Measurements from ENCODE around the gene ABCC1. TPM values are rescaled to one million over a fixed set of nuclear protein-coding genes. Genes with fewer than 3 reads are reported as not detected.

ABCC1 gene
- total RNA-seq, 1 donor from 2014 or later, result 53.7 TPM

- peaks cover 6% of the 10 kb centered on the region for H3K4me1 Mint-ChIP-seq (ENCODE audit: unreplicated experiment)
- H3K27ac Mint-ChIP-seq, result peak overlapping the region; percentile 83
- no peak overlapping the region for H3K4me3 Mint-ChIP-seq
- no peak for TF ChIP-seq CTCF (conservative IDR thresholded peaks at IDR 0.05)
- no peaks in the 10 kb centered on the region for H3K9me3 Mint-ChIP-seq
- no peaks in the 10 kb centered on the region for H3K27me3 Mint-ChIP-seq
- peaks cover 13% of the 10 kb centered on the region for H3K36me3 Mint-ChIP-seq
- no peak for DNase-seq (ENCODE audit: extremely low spot score, unreplicated experiment)
Observed at GRCh38 chr16:16015849-16016248, 66.4 kb downstream of the ABCC1 start.

- Mint-ChIP-seq H3K27ac (peak overlapping the region; percentile 7), H3K4me1 (ENCODE audit: unreplicated experiment) (peaks cover 9% of the 10 kb centered on the region)
Observed at GRCh38 chr16:16016388-16016964, 67.1 kb downstream of the ABCC1 start.

GRCh38 chr16:16017812-16018211, 68.4 kb downstream of the ABCC1 start:
- Mint-ChIP-seq H3K4me1 (ENCODE audit: unreplicated experiment) (peaks cover 22% of the 10 kb centered on the region), H3K27ac (peak overlapping the region; percentile 61), H3K27me3 (no peaks in the 10 kb centered on the region), H3K36me3 (peaks cover 13% of the 10 kb centered on the region), H3K9me3 (no peaks in the 10 kb centered on the region), H3K4me3 (no peak overlapping the region)
- no peak for DNase-seq (ENCODE audit: extremely low spot score, unreplicated experiment)
- no peak for TF ChIP-seq CTCF (conservative IDR thresholded peaks at IDR 0.05)

More at GRCh38 chr16:16016388-16016964, 67.1 kb downstream of the ABCC1 start:
- H3K9me3 Mint-ChIP-seq, result no peaks in the 10 kb centered on the region
- no peak for DNase-seq (ENCODE audit: extremely low spot score, unreplicated experiment)
- no peaks in the 10 kb centered on the region for H3K27me3 Mint-ChIP-seq
- H3K4me3 Mint-ChIP-seq, result no peak overlapping the region
- peaks cover 13% of the 10 kb centered on the region for H3K36me3 Mint-ChIP-seq
- no peak for TF ChIP-seq CTCF (conservative IDR thresholded peaks at IDR 0.05)

GRCh38 chr16:16018705-16019104, 69.3 kb downstream of the ABCC1 start:
- DNase-seq (ENCODE audit: extremely low spot score, unreplicated experiment), result no peak
- H3K4me3 Mint-ChIP-seq, result no peak overlapping the region
- peaks cover 25% of the 10 kb centered on the region for H3K4me1 Mint-ChIP-seq (ENCODE audit: unreplicated experiment)
- no peaks in the 10 kb centered on the region for H3K27me3 Mint-ChIP-seq
- no peak overlapping the region for H3K27ac Mint-ChIP-seq
- H3K36me3 Mint-ChIP-seq, result peaks cover 13% of the 10 kb centered on the region
- H3K9me3 Mint-ChIP-seq, result no peaks in the 10 kb centered on the region
- no peak for TF ChIP-seq CTCF (conservative IDR thresholded peaks at IDR 0.05)

- no peak for DNase-seq (ENCODE audit: extremely low spot score, unreplicated experiment)
- Mint-ChIP-seq H3K36me3 (peaks cover 13% of the 10 kb centered on the region), H3K4me1 (ENCODE audit: unreplicated experiment) (peaks cover 25% of the 10 kb centered on the region), H3K4me3 (no peak overlapping the region), H3K27ac (no peak overlapping the region), H3K9me3 (no peaks in the 10 kb centered on the region), H3K27me3 (no peaks in the 10 kb centered on the region)
- no peak for TF ChIP-seq CTCF (conservative IDR thresholded peaks at IDR 0.05)
Observed at GRCh38 chr16:16019488-16019887, 70.1 kb downstream of the ABCC1 start.
